ENCODE data around the gene TSPAN32. TPM values are rescaled to one million over a fixed set of nuclear protein-coding genes. Genes with fewer than 3 reads are reported as not detected.

The TSPAN32 gene
- total RNA-seq, 2 experiments from 2014 or later, result 20.5 to 41.4 TPM

DNA sequence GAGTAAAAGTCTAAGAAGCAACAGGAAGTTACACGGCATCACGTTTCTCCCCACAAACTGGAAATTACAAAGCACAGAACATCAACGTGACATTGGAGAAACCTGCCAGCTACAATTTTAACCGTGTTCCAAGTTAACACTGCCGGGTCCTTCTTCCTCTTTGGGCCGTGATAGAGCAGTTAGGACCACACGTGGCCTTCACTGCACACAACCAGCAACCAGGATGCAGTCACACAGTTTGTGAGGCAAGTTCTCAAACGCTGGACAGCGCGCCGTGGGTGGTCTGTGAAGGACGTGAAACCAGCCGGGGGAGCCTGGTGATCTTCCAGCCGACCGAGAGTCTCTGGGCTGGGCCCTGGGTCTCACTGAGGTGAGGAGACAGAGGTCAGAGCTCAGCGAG, 14.7 kb upstream of the TSPAN32 start:
- no peak overlapping the region for H3K4me3 Mint-ChIP-seq
- CTCF ChIA-PET, result interaction anchor here (1.0 kb wide), 1 partner anchor 12 kb away, joined by 3 read pairs; no protein-coding TSS in a partner anchor
- no peak overlapping the region for H3K27ac Mint-ChIP-seq
- ATAC-seq (no peak), DNase-seq (no peak)
- H3K27me3 Mint-ChIP-seq, result peaks cover 11% of the 10 kb centered on the region
- peaks cover 2% of the 10 kb centered on the region for H3K9me3 Mint-ChIP-seq (ENCODE audit: low read depth)
- no peaks in the 10 kb centered on the region for H3K36me3 Mint-ChIP-seq
- H3K4me1 Mint-ChIP-seq, result peaks cover 2% of the 10 kb centered on the region

DNA sequence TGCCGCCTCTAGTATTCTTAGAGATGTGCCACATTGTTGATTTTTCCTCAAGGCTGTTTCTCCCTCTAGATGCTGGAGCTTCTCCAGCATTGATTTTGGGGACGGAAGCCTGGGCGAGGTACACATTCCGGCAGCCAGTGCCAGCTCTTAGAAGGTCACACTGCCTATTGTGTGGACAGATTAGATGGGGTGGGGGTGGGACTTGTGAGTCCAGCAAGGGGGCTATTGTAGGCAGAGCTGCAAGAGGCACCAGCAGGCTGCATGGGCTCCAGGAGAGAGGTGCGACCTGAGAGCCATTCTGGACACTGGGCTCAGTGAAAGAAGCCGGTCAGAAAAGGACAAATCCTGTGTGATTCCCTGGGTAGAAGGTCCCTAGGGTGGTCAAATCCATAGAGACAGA, 12.5 kb upstream of the TSPAN32 start:
- no peak for ATAC-seq
- no peak for DNase-seq
- CTCF ChIA-PET, result interaction anchor here (1.7 kb wide), 1 partner anchor 15 kb away, joined by 5 read pairs; no protein-coding TSS in a partner anchor
- H3K4me1 Mint-ChIP-seq, result peaks cover 2% of the 10 kb centered on the region
- peaks cover 6% of the 10 kb centered on the region for H3K27me3 Mint-ChIP-seq
- no peak overlapping the region for H3K4me3 Mint-ChIP-seq
- no peaks in the 10 kb centered on the region for H3K36me3 Mint-ChIP-seq
- no peaks in the 10 kb centered on the region for H3K9me3 Mint-ChIP-seq (ENCODE audit: low read depth)
- H3K27ac Mint-ChIP-seq, result no peak overlapping the region

DNA sequence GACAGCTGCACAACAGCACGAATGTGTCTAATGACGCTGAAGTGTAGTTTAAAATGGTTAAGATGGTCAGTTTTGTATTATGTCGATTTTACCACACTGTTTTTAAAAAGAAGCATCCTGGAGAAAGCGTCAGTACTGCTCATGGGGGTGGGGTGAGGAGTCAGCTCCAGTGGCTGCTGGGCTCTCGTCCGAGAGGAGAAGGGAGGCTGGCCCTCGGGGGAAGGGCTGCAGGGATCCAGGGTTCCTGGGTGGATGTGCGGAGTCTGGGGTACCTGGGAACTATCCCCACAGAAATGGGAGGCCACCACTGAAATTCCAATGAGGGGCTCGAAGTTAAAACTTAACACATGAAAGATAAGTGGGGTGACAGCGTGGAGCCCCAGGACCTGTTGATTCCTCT, 12.0 kb upstream of the TSPAN32 start:
- Mint-ChIP-seq H3K27ac (no peak overlapping the region), H3K27me3 (peaks cover 6% of the 10 kb centered on the region), H3K4me1 (peaks cover 2% of the 10 kb centered on the region), H3K4me3 (no peak overlapping the region), H3K36me3 (no peaks in the 10 kb centered on the region), H3K9me3 (ENCODE audit: low read depth) (no peaks in the 10 kb centered on the region)
- DNase-seq (no peak), ATAC-seq (no peak)
- CTCF ChIA-PET, result interaction anchor here (1.7 kb wide), 1 partner anchor 15 kb away, joined by 5 read pairs; no protein-coding TSS in a partner anchor

DNA sequence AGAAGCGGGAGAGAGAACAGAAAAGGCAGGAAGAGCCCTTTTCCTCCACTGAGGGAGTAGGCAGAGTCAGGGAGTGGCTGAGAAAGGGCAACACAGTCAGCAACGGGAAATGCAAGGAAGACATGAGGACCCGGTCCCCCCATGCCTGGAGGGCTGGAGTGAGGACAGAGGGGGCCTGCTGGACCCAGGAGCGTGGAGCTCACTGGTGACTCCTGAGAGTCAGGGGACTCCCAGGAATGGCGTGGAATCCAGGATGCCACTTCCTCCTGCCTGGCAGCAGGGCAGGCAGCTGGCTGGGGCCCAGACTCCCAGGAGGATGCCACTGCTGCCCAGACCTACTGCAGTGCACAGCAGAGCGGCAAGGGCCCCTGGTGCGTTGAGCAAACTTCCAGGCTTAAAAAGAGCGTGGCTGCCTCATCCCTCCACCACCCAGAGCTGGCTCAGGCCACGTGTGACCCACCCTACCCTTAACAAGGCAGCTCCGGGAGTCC, 11.4 kb upstream of the TSPAN32 start:
- Mint-ChIP-seq H3K9me3 (ENCODE audit: low read depth) (no peaks in the 10 kb centered on the region), H3K36me3 (no peaks in the 10 kb centered on the region), H3K4me1 (peaks cover 2% of the 10 kb centered on the region), H3K4me3 (no peak overlapping the region), H3K27me3 (peaks cover 6% of the 10 kb centered on the region), H3K27ac (no peak overlapping the region)
- DNase-seq, result no peak
- CTCF ChIA-PET, result no interaction called here
- ATAC-seq, result no peak

DNA sequence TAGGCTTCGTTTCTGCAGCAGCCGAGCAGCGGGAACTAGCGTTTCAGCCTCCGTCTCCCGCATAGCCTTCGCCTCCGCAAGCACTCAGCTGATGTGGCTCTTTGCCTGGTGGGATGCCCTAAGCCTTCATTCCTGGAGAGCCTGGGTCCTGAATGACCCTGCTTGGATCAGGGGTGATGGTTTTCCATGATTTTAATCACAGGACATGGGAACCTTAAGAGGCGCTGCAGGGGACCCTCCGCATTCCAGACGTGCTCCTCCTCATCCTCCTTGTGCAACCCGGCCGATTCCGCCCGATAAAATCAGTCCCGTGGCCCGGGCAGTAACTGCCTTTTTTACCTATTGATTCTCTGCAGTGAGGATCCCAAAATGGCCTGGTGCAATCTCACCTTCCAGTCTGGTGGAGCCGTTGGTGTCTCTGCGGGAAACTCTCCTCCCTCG, 8.3 kb upstream of the TSPAN32 start:
- Mint-ChIP-seq H3K4me1 (peaks cover 5% of the 10 kb centered on the region), H3K9me3 (ENCODE audit: low read depth) (no peaks in the 10 kb centered on the region)
- CTCF ChIA-PET, result interaction anchor here (1.5 kb wide), 1 partner anchor 126 kb away, joined by 5 read pairs; no protein-coding TSS in a partner anchor

DNA sequence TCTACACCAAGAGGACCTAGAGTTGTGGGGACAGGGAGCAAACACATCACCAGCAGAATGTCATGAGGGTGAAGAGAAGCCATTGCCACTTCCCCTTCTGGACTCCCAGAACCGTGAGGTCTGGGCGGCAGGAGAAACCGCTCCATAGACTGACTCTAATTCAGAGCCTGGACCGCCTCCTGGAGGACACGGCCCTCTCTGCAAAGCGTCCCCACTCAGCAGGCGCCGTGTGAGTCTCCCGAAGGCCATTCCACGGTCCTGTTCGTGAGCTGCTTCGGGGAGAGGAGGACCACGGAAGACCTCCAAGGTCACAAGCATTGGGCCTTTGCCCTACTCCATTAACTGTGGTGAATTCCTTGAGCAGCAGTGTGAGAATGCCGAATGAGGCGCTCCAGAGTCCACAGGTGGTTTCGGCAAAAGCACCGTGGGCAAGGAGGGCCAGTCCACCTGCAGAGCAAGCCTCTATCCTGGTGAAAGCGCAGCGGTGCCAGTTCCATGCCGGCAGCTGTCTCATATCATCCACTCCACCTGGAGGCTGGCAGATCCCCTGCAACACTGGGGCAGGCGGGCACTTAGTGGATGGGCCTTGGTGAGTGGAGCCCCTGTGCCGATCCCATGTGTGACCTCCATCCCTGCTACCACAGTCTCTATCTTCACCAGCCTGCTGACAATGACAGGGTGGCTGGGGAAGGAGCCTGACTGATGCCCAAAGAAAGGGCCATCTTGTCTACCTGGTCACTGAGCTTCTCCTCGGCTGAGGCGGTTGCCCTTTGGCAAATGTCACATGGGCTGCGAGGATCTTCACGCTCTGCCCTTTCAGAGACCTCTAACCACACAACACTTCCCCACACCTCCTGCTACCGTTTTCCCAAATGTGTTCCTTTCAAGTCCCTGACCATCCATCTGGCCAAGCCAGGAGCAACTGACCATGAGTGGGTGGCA, 7.6 kb upstream of the TSPAN32 start:
- DNase-seq (peak; percentile 39), ATAC-seq (no peak)
- Mint-ChIP-seq H3K4me1 (peaks cover 7% of the 10 kb centered on the region), H3K27me3 (peaks cover 6% of the 10 kb centered on the region), H3K9me3 (ENCODE audit: low read depth) (no peaks in the 10 kb centered on the region), H3K27ac (no peak overlapping the region), H3K4me3 (no peak overlapping the region), H3K36me3 (peaks cover 3% of the 10 kb centered on the region)
- CTCF ChIA-PET, result interaction anchor here (1.1 to 1.5 kb wide), 2 partner anchors 10 to 125 kb away, joined by 4 to 5 read pairs; no protein-coding TSS in a partner anchor

More for the DNA sequence above, 8.3 kb upstream of the TSPAN32 start:
- Mint-ChIP-seq H3K4me3 (no peak overlapping the region), H3K36me3 (peaks cover 3% of the 10 kb centered on the region), H3K27me3 (peaks cover 6% of the 10 kb centered on the region), H3K27ac (no peak overlapping the region)
- ATAC-seq (no peak), DNase-seq (no peak)

DNA sequence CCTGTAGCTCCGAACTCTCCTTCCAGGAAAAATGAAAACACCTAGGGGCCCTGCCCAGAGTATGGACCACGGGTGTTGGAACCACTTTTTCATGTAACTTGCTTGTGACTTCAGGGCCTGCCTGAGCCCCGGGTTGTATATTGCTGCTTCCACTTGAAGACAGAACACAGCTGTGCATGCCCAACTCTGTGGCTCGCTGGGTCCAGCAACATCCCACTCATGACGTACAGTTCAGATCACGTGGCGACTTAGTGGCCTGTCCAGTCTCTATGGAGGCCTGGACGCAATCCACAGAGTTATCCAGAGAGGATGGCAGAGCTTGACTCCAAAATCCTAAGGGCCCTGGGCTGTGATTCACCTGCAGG, 6.9 kb upstream of the TSPAN32 start:
- Mint-ChIP-seq H3K27me3 (peaks cover 6% of the 10 kb centered on the region), H3K27ac (no peak overlapping the region), H3K4me1 (peaks cover 13% of the 10 kb centered on the region), H3K9me3 (ENCODE audit: low read depth) (no peaks in the 10 kb centered on the region), H3K4me3 (no peak overlapping the region), H3K36me3 (peaks cover 3% of the 10 kb centered on the region)
- DNase-seq (peak; percentile 37), ATAC-seq (no peak)
- CTCF ChIA-PET, result interaction anchor here (1.1 to 1.5 kb wide), 2 partner anchors 10 to 125 kb away, joined by 4 to 5 read pairs; no protein-coding TSS in a partner anchor

DNA sequence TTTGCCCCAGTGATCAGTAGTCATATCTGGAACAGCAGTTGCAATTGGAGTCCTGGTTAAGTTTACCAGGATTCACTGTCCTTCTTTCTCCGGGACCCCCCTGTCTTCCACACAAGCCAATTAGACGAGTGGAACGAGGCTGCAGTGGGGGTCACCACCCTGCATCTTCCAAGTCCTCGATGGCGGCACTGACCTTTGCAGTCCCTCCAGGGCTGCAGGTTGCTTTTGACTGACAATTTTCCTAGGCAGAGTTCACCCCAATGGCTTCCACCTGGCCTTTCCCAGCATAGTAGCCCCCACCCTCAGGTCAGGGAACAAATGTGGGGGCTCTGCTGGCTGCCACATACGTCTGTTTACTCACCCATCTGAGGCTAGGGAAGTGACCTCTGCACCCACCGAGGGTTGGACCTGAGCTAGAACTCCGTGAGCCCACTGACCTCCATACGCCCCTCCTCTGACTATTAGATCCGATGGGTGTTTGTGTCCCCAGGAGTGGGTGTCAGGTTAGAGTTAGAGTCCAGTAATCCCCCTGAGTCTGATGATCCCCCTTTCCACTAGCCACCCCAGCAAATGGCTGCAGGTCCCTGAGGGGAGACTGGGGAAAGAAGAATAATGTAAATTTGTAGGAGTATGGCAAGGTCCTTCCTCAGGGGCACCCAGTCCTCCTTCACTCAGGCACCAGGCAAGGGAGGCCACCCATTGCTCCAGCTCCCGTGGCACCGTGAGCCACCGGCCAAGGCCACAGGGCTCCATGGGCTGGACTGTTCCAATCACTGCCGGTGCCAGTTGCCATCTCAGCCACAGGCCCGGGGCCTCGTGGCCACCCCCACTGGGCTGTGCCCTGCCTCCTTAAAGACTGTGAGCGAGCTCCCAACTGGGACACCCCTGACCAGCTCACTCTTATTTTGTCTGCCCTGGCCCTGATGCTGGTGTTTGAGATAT, 5.6 kb upstream of the TSPAN32 start:
- ATAC-seq, result no peak
- Mint-ChIP-seq H3K9me3 (ENCODE audit: low read depth) (no peaks in the 10 kb centered on the region), H3K27ac (no peak overlapping the region), H3K27me3 (peaks cover 6% of the 10 kb centered on the region), H3K36me3 (peaks cover 3% of the 10 kb centered on the region), H3K4me1 (peaks cover 17% of the 10 kb centered on the region), H3K4me3 (no peak overlapping the region)
- CTCF ChIA-PET, result interaction anchor here (0.8 kb wide), 1 partner anchor 10 kb away, joined by 3 read pairs; no protein-coding TSS in a partner anchor
- peak; percentile 38 for DNase-seq

DNA sequence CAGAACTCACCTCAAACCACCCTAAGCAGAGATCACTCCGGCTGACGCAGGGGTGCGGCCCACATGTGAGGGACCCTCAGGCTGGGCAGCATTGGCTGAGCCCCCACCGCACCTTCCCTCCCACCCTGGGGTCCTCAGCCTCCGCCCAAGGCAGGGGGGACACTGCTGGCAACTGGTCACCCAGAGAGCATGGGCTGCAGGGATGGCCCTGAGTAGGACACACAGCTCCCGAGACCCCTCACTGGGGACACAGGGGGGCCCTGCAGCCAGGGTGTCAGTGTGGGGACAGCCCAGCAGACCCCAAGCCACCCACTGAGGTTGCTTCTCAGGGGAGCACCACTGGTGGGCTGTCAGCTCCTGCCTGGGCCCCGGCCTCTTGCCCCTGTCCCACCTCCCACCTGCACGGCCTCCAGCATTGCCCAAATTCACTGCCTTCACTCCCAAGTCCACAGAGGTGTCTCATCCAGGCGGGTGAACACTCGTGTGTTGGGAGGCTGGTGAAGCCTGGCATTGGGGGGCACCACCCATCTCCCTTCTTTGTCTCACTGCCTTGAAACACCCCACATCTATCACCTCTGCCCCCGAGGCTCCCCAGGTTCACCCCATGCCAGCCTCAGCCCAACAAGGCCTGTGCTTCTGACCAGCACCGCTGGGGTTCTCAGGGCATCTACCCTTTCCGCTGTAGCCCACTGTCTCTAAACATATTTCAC, 4.7 kb upstream of the TSPAN32 start:
- ATAC-seq (no peak), DNase-seq (peak; percentile 38)
- H3K27ac Mint-ChIP-seq, result no peak overlapping the region
- peaks cover 5% of the 10 kb centered on the region for H3K36me3 Mint-ChIP-seq
- H3K4me3 Mint-ChIP-seq, result no peak overlapping the region
- H3K4me1 Mint-ChIP-seq, result peaks cover 24% of the 10 kb centered on the region
- H3K27me3 Mint-ChIP-seq, result peaks cover 6% of the 10 kb centered on the region
- CTCF ChIA-PET, result interaction anchor here (0.8 to 3.0 kb wide), 4 partner anchors 9 to 99 kb away, joined by 3 to 19 read pairs (median 4); no protein-coding TSS in a partner anchor
- no peaks in the 10 kb centered on the region for H3K9me3 Mint-ChIP-seq (ENCODE audit: low read depth)

DNA sequence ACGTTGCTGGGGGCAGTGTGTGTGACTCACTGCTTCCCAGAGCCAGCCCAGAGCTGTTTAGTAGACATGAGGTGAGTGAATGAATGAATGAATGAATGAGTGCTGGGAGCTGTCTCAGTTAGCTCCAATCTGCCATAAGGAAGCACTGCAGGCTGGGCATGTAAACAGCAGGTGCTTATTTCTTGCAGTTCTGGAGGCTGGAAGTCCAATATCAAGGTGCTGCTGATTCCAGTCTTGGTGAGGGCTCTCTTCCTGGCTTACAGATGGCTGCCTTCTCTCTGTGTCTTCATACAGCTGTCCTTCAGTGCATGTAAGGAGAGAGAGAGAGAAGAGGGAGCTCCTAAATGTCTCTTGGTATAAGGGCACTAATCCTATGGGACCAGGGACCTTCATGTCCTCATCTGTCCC, 4.2 kb upstream of the TSPAN32 start:
- H3K4me3 Mint-ChIP-seq, result no peak overlapping the region
- H3K27ac Mint-ChIP-seq, result peak overlapping the region; percentile 33
- H3K4me1 Mint-ChIP-seq, result peaks cover 27% of the 10 kb centered on the region

DNA sequence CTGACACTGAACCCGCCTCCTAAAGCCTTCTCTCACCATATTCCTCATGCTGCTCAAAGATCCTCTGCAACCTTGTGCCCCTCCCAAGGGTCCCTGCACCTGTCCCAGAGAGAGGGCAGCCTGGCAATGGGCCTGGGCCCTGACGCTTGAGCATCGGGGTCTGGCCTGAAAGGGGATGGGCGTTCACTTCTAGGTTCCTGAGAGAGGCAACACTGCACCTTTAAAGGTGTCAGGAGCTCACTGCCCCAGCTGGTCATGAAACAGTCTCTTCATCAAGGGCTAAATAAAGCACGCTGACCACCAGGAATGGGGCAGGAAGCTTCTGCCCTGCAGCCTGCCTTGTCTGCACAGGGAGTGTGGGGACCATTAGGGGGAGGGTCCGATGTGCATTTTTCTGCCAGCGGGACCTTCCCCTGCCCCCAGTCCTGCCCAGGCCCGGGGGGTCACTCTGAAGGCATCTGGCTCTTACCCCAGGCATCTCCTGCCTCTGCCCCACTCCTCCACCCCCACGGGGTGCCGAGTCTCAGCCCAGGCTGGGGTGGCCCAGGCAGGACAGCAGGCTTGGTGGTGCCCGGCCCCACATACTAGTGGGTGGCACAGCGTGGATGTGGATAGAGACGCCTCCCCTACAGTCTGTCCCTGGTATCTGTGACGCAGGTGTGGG, 3.5 kb upstream of the TSPAN32 start:
- peaks cover 32% of the 10 kb centered on the region for H3K4me1 Mint-ChIP-seq
- ATAC-seq, result no peak

More for the DNA sequence above, 4.2 kb upstream of the TSPAN32 start:
- CTCF ChIA-PET, result interaction anchor here (0.9 to 10.3 kb wide), 4 partner anchors 9 to 123 kb away, joined by 3 to 432 read pairs (median 12); no protein-coding TSS in a partner anchor
- Mint-ChIP-seq H3K27me3 (peaks cover 6% of the 10 kb centered on the region), H3K36me3 (peaks cover 5% of the 10 kb centered on the region), H3K9me3 (ENCODE audit: low read depth) (no peaks in the 10 kb centered on the region)
- ATAC-seq, result no peak
- DNase-seq, result no peak

More for the DNA sequence above, 3.5 kb upstream of the TSPAN32 start:
- CTCF ChIA-PET, result interaction anchor here (0.8 to 10.3 kb wide), 7 partner anchors 9 to 122 kb away, joined by 3 to 432 read pairs (median 7); partner anchors contain the start of gene TSSC4
- Mint-ChIP-seq H3K27ac (peak overlapping the region; percentile 33), H3K36me3 (peaks cover 5% of the 10 kb centered on the region), H3K9me3 (ENCODE audit: low read depth) (no peaks in the 10 kb centered on the region), H3K27me3 (peaks cover 6% of the 10 kb centered on the region), H3K4me3 (no peak overlapping the region)
- peak; percentile 38 for DNase-seq

Measured in activated CD8-positive, alpha-beta memory T cell treated with anti-CD3 and anti-CD28 coated beads, Interleukin-2, amount 10 ng/mL, durations not matched to agents 7 days and 5 days (primary cell).